ENCODE data around the gene RPS19. TPM values are rescaled to one million over a fixed set of nuclear protein-coding genes. Genes with fewer than 3 reads are reported as not detected.

The RPS19 gene
- polyA plus RNA-seq, 2 of the 4 experiments (the other 2 are of a cell fraction): 3,564 to 7,778 TPM

- TF ChIP-seq REST (IDR thresholded peaks at IDR 0.05) (no peak; the same call in 1 of the 2 replicates), HMGXB4 (CRISPR knock-in tag; IDR thresholded peaks at IDR 0.05; ENCODE audit: borderline replicate concordance) (no peak; the same call in 1 of the 2 replicates), RCOR1 (IDR thresholded peaks at IDR 0.05; ENCODE audit: low read depth, low read length) (no peak), TFCP2L1 (CRISPR knock-in tag; IDR thresholded peaks at IDR 0.05) (peak; percentile 43; the same call in 1 of the 2 replicates), ZNF302 (CRISPR knock-in tag; IDR thresholded peaks at IDR 0.05) (no peak), MYC (IDR thresholded peaks at IDR 0.05; ENCODE audit: borderline replicate concordance, low read length) (no peak), BHLHE40 (IDR thresholded peaks at IDR 0.05; ENCODE audit: low read depth, low read length) (no peak), GATA3 (IDR thresholded peaks at IDR 0.05; ENCODE audit: borderline replicate concordance) (0 out of 2 replicates have a peak, but pooled peaks have one; percentile 5), HOXA7 (CRISPR knock-in tag; IDR thresholded peaks at IDR 0.05) (peak; percentile 22; the same call in 1 of the 2 replicates), MAFK (IDR thresholded peaks at IDR 0.05; ENCODE audit: partially characterized antibody) (no peak), CEBPB (IDR thresholded peaks at IDR 0.05) (no peak; a peak in 1 of 4 replicates), KDM1A (IDR thresholded peaks at IDR 0.05; ENCODE audit: low read depth) (no peak), MAX (IDR thresholded peaks at IDR 0.05) (no peak), KDM5A (IDR thresholded peaks at IDR 0.05) (no peak), USF2 (IDR thresholded peaks at IDR 0.05) (no peak), ESRRA (IDR thresholded peaks at IDR 0.05; ENCODE audit: borderline replicate concordance, low read length) (no peak), HOXB5 (CRISPR knock-in tag; IDR thresholded peaks at IDR 0.05) (no peak), CTCF (IDR thresholded peaks at IDR 0.05) (no peak), CBX2 (IDR thresholded peaks at IDR 0.05; ENCODE audit: borderline replicate concordance, low read depth) (no peak), JUNB (IDR thresholded peaks at IDR 0.05) (no peak), NR3C1 (IDR thresholded peaks at IDR 0.05) (no peak), FOSB (CRISPR knock-in tag; IDR thresholded peaks at IDR 0.05) (peak; percentile 86), CHD2 (IDR thresholded peaks at IDR 0.05; ENCODE audit: low read length, partially characterized antibody) (no peak), ZSCAN20 (CRISPR knock-in tag; IDR thresholded peaks at IDR 0.05) (0 out of 2 replicates have a peak, but pooled peaks have one; percentile 19), RFX5 (IDR thresholded peaks at IDR 0.05) (no peak), BCL3 (IDR thresholded peaks at IDR 0.05) (no peak), TP53 (CRISPR knock-in tag; IDR thresholded peaks at IDR 0.05) (peak; percentile 9; the same call in 1 of the 2 replicates), HDAC2 (IDR thresholded peaks at IDR 0.05) (no peak), PBX3 (IDR thresholded peaks at IDR 0.05) (peak; percentile 9; the same call in 1 of the 2 replicates), POLR2A (IDR thresholded peaks at IDR 0.05; ENCODE audit: low read length) (no peak), ZFP36 (IDR thresholded peaks at IDR 0.05; ENCODE audit: borderline replicate concordance, partially characterized antibody) (no peak), EP300 (IDR thresholded peaks at IDR 0.05) (no peak), ELK1 (IDR thresholded peaks at IDR 0.05; ENCODE audit: low read depth, low read length) (no peak)
These were observed 12.3 kb downstream of the RPS19 start (continued) for GRCh38 chr19:41872384-41872774.
